KMS-11 (cell line): ENCODE results near the gene ITGB5.

Experiments
- H2AFZ ChIP-seq: fragments of 200-600 bp; sonication (generic); 2 replicates; pipeline ENCODE4 v1.6.1; 2016; ENCODE audit warnings: antibody characterized with exemption, mixed run types, low read depth
- H3K27ac ChIP-seq: fragments of 200-600 bp; sonication (generic); 2 replicates; pipeline ENCODE4 v1.6.1; 2016; ENCODE audit warnings: mild to moderate bottlenecking, mixed run types
- H3K27me3 ChIP-seq: fragments of 200-600 bp; sonication (generic); 2 replicates; pipeline ENCODE4 v1.6.1; 2017; ENCODE audit warnings: mild to moderate bottlenecking, low read depth, mixed run types, moderate library complexity; ENCODE audit not compliant: insufficient read depth
- H3K36me3 ChIP-seq: fragments of 200-600 bp; sonication (generic); 2 replicates; pipeline ENCODE4 v1.6.1; 2017; ENCODE audit warnings: mild to moderate bottlenecking, mixed run types; ENCODE audit not compliant: insufficient read depth
- H3K4me1 ChIP-seq: fragments of 200-600 bp; sonication (generic); 2 replicates; pipeline ENCODE4 v1.6.1; 2016; ENCODE audit warnings: mild to moderate bottlenecking, low read depth, mixed run types; ENCODE audit not compliant: poor library complexity, severe bottlenecking
- H3K4me2 ChIP-seq: fragments of 200-600 bp; sonication (generic); 2 replicates; pipeline ENCODE4 v1.7.0; 2016; ENCODE audit warnings: mild to moderate bottlenecking, mixed run types
- H3K4me3 ChIP-seq: fragments of 200-600 bp; sonication (generic); IDR thresholded peaks from 2 replicates; pipeline ENCODE4 v1.6.1; 2017; ENCODE audit warnings: low read depth, low read length, mixed read lengths; ENCODE audit not compliant: insufficient read depth
- H3K79me2 ChIP-seq: fragments of 200-600 bp; sonication (generic); 2 replicates; pipeline ENCODE4 v1.6.1; 2016; ENCODE audit warnings: low read depth, mixed run types; ENCODE audit not compliant: insufficient read depth
- H3K9ac ChIP-seq: fragments of 200-600 bp; sonication (generic); 2 replicates; pipeline ENCODE4 v1.6.1; 2016; ENCODE audit warnings: mild to moderate bottlenecking, mixed run types
- H4K20me1 ChIP-seq: fragments of 200-600 bp; sonication (generic); 2 replicates; pipeline ENCODE4 v1.6.1; 2016; ENCODE audit warnings: mild to moderate bottlenecking, mixed run types; ENCODE audit not compliant: insufficient read depth
- CTCF ChIP-seq: fragments of 200-600 bp; sonication (generic); conservative IDR thresholded peaks from 2 replicates; pipeline ENCODE4 v1.6.1; 2017; ENCODE audit warnings: low read depth, mild to moderate bottlenecking, antibody characterized with exemption, low read length, moderate library complexity, mixed read lengths

Gene ITGB5

DNA sequence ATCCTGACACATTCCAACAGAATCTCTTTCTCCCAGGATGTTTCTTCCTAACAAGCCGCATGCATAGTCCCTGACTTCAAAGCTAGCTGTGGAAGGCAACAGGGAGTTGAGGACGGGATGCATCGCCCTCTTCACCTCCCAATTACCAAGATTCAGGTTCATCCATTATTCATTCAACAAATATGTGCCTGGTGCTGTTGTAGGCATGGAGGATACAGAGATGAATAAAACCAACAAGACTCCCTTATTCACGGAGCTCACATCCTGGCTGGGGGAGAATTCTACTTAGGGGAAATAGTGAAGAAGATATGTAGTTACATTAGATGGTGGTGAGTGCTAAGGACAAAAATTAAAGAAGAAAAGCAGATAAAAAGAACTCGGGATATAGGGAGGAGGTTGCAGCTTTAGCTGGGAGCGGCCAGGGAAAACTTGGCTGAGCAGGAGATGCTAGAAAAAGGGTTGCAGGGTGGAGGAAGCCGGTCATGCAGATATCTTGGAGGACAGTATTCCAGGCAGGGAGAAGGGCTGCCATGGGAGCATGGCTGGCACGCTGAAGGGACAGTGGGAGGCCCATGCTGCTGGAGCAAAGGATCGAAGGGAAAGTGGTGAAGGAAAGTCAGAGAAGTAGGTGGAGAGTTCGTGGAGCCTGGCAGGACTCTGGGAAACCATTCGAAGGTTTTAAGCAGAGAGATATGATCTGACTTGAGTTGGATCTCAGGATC is 5.0 kb downstream of the ITGB5 start:
- Histone ChIP-seq H3K4me1 (peaks cover 44% of the 10 kb centered on the region), H3K36me3 (no peaks in the 10 kb centered on the region), H3K27me3 (no peaks in the 10 kb centered on the region), H3K27ac (no peak overlapping the region), H3K4me3 (no peak overlapping the region), H2AFZ (no peak overlapping the region), H3K9ac (no peak overlapping the region), H4K20me1 (no peaks in the 10 kb centered on the region), H3K79me2 (peaks cover 73% of the 10 kb centered on the region; the same call in 1 of the 2 replicates), H3K4me2 (no peak overlapping the region)
- no peak for TF ChIP-seq CTCF

DNA sequence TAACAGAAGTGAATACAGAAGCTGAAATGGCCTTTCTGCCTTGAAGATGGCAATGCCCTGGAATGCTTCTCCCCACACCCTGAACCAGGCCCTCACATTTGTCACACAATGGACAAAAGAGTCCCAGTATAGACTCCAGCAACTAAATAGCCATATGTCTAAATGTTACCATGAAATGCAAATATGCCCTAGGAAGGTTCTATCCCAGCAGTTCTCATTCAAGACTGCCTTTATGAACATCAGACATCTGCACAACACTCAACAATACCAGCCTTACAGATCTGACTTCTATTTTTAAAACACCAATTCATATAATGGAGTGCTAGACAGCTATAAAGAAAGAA is 7.9 kb downstream of the ITGB5 start:
- Histone ChIP-seq H3K27me3 (no peaks in the 10 kb centered on the region), H3K36me3 (no peaks in the 10 kb centered on the region), H3K79me2 (peaks cover 81% of the 10 kb centered on the region), H3K4me2 (no peak overlapping the region), H3K27ac (no peak overlapping the region), H3K9ac (no peak overlapping the region), H3K4me3 (no peak overlapping the region), H4K20me1 (no peaks in the 10 kb centered on the region), H2AFZ (no peak overlapping the region), H3K4me1 (peaks cover 52% of the 10 kb centered on the region)
- no peak for TF ChIP-seq CTCF

DNA sequence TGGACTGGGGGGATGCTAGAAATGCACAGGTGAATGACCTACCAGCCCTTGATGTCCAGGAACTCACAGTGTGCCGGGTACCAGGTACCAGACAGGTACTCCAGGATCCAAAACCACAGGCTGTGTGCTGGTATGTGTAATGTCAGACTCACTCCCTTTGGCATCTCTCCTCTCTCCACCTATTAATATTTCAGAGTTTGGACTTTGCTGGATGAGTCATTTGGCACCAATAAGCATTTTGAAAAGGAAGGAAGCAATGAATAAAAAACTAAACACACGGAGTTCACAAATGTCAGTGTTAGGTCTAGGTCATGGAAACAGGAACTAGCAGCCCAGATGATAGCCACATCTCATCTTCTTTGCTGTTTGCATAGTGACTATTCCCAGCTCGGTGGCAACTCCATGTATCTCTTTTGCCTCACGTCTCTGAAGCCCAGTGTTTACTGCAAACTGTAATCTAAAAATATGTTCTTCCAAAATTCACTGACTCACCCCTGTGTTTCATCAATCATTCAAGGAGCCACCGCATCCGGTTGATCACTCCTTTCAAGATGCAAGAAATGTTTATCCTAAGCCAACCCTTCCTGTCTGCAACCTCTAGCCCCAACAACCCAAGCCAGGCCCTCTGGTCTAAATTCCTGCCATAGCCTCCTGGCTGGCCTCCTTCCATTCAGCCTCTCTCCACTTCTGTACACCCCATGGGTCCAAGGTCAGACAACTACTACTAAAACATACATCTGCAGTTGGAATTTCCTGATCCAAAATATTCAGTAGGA is 8.4 kb downstream of the ITGB5 start:
- H3K9ac ChIP-seq: no peak overlapping the region
- peaks cover 49% of the 10 kb centered on the region for H3K4me1 ChIP-seq
- H3K4me3 ChIP-seq: no peak overlapping the region
- H3K4me2 ChIP-seq: no peak overlapping the region
- H2AFZ ChIP-seq: no peak overlapping the region
- H3K79me2 ChIP-seq: peaks cover 82% of the 10 kb centered on the region
- H3K36me3 ChIP-seq: no peaks in the 10 kb centered on the region
- H4K20me1 ChIP-seq: no peaks in the 10 kb centered on the region
- no peak for TF ChIP-seq CTCF
- H3K27ac ChIP-seq: no peak overlapping the region
- H3K27me3 ChIP-seq: no peaks in the 10 kb centered on the region

- no peak overlapping the region for H3K9ac ChIP-seq
- peaks cover 44% of the 10 kb centered on the region for H3K4me1 ChIP-seq
- no peak overlapping the region for H3K4me2 ChIP-seq
- H2AFZ ChIP-seq: no peak overlapping the region
- no peaks in the 10 kb centered on the region for H3K27me3 ChIP-seq
- TF ChIP-seq CTCF: no peak
- no peaks in the 10 kb centered on the region for H4K20me1 ChIP-seq
- H3K79me2 ChIP-seq: peaks cover 75% of the 10 kb centered on the region
- H3K36me3 ChIP-seq: no peaks in the 10 kb centered on the region
- no peak overlapping the region for H3K27ac ChIP-seq
- no peak overlapping the region for H3K4me3 ChIP-seq
These were observed 9.5 kb downstream of the ITGB5 start for GRCh38 chr3:124877674-124878073.
